Transverse colon (tissue), 4 donors: ENCODE data around the gene SLC38A3. TPM values are rescaled to one million over a fixed set of nuclear protein-coding genes. Genes with fewer than 3 reads are reported as not detected.

Experiments used
- DNase-seq: peaks from one replicate; pipeline ENCODE4 v3.0.0-alpha.2; 2019
- H3K27ac ChIP-seq, 4 donors: fragments of 200-600 bp; sonication (generic); 2 replicates each; pipeline ENCODE4 v1.5.1; 2016 to 2018; ENCODE audit warnings: inconsistent platforms in 4 of 4
- H3K27me3 ChIP-seq: fragments of 200-600 bp; sonication (generic); 2 replicates; pipeline ENCODE4 v1.5.1; 2017; ENCODE audit warnings: inconsistent platforms
- H3K36me3 ChIP-seq, 4 donors: fragments of 200-600 bp; sonication (generic); 2 replicates each; pipeline ENCODE4 v1.5.1; 2017 to 2019; ENCODE audit warnings: inconsistent platforms in 4 of 4
- H3K4me1 ChIP-seq, 4 donors: fragments of 200-600 bp; sonication (generic); 2 replicates each; pipeline ENCODE4 v1.5.1; 2017 to 2020; ENCODE audit warnings: inconsistent platforms in 4 of 4
- H3K4me3 ChIP-seq, 4 donors: fragments of 200-600 bp; sonication (generic); 1 replicate in 1 of 4; 2 replicates in 3 of 4; pipeline versions ENCODE4 v1.5.1 to v1.6.1; 2017 to 2019; ENCODE audit warnings: inconsistent platforms in 4 of 4
- H3K9me3 ChIP-seq, 2 donors: fragments of 200-600 bp; sonication (generic); 2 replicates each; pipeline ENCODE4 v1.5.1; 2017 to 2019; ENCODE audit warnings: inconsistent platforms in 2 of 2
- EP300 ChIP-seq: sonication (generic); formaldehyde crosslinking; IDR thresholded peaks from one replicate; pipeline ENCODE4 v1.6.1; 2017; ENCODE audit warnings: antibody characterized with exemption, low read depth
- POLR2A ChIP-seq: fragments of 450-650 bp; IDR thresholded peaks from one replicate; pipeline ENCODE4 v1.6.1; 2016; ENCODE audit warnings: antibody characterized with exemption, mild to moderate bottlenecking, moderate library complexity
- POLR2AphosphoS5 ChIP-seq, 3 donors: sonication (generic); formaldehyde crosslinking; IDR thresholded peaks; one replicate each; pipeline ENCODE4 v1.6.1; 2016; ENCODE audit warnings: antibody characterized with exemption in 3 of 3
- WGBS, 2 donors: methylation state at CpG; one replicate each; pipeline ENCODE4 v1.1.5; 2018; ENCODE audit warnings: low coverage in 1 of 2; 5-methylcytosine and 5-hydroxymethylcytosine counted together
- in situ Hi-C, 4 donors: fragments of 200-750 bp; cut with MboI; loops; one replicate each; pipeline versions ENCODE4 v1.15.0 to v1.15.1; 2017; ENCODE audit warnings: low sequenced_read_pairs in 3 of 4, low pct_ligation_motif_present in 1 of 4, low pct_unique_long_range_greater_than_20kb in 1 of 4
- intact Hi-C: fragments of 100-400 bp; cut with DNase I; formaldehyde crosslinking; loops from one replicate; pipeline ENCODE4 v1.15.1; 2023; ENCODE audit warnings: low total_unique reads
- total RNA-seq, 4 donors: library from RNA; depleted of rRNA; stranded (reverse); fragments of >200 nt; gene quantifications; one replicate each; pipeline ENCODE4 v1.1.0, GENCODE V29; 2016
- TF ChIP-seq, protein P1 (sequence below), 5 experiments: fragments of 200-600 bp in 3 of 5; fragments of 450-650 bp in 2 of 5; sonication (generic) in 3 of 5; IDR thresholded peaks; 1 replicate in 2 of 5; 2 replicates in 3 of 5; pipeline ENCODE4 v1.5.1; 2016 to 2017; ENCODE audit warnings: antibody characterized with exemption in 5 of 5, inconsistent platforms in 3 of 5, mild to moderate bottlenecking in 2 of 5, moderate library complexity in 1 of 5

SLC38A3 gene
- total RNA-seq, 4 donors from 2014 or later, result not detected

DNA sequence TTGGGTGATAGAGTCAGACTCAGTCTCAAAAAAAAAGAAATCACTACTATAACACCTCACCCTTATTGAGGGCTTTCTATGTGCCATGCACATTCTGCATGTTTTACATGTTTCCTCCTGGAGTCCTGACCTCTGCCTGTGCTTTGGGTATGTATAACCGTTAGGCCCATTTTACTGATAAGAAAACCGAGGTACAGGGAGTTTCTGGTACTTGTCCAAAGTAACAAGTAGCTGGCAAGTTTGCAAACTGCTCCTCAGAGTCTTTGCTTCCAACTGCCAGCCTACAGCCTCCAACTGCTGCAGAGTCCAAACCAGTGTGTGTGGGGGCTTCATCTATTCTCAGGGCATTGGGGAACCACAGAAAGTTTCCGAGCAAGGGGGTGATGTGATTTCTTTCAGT lies 27.2 kb downstream of the SLC38A3 start:
- TF ChIP-seq POLR2A (no peak), EP300 (no peak), POLR2AphosphoS5 (IDR thresholded peaks at IDR 0.05) (no peak)
- TF ChIP-seq, protein P1, sequence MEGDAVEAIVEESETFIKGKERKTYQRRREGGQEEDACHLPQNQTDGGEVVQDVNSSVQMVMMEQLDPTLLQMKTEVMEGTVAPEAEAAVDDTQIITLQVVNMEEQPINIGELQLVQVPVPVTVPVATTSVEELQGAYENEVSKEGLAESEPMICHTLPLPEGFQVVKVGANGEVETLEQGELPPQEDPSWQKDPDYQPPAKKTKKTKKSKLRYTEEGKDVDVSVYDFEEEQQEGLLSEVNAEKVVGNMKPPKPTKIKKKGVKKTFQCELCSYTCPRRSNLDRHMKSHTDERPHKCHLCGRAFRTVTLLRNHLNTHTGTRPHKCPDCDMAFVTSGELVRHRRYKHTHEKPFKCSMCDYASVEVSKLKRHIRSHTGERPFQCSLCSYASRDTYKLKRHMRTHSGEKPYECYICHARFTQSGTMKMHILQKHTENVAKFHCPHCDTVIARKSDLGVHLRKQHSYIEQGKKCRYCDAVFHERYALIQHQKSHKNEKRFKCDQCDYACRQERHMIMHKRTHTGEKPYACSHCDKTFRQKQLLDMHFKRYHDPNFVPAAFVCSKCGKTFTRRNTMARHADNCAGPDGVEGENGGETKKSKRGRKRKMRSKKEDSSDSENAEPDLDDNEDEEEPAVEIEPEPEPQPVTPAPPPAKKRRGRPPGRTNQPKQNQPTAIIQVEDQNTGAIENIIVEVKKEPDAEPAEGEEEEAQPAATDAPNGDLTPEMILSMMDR (IDR thresholded peaks at IDR 0.05), result no peak
- Histone ChIP-seq H3K27ac (no peak overlapping the region), H3K9me3 (no peaks in the 10 kb centered on the region), H3K27me3 (no peaks in the 10 kb centered on the region), H3K4me1 (peaks cover 0 to 27% (median 17%) of the 10 kb centered on the region in 4 donors), H3K36me3 (no peaks in the 10 kb centered on the region), H3K4me3 (no peak overlapping the region)
- intact Hi-C loops, result no loop called here
- 77 to 83% methylated on average over 1 to 3 of the region's 3 CpGs for WGBS, 2 donors
- DNase-seq, result no peak
- in situ Hi-C loops, result no loop called here

DNA sequence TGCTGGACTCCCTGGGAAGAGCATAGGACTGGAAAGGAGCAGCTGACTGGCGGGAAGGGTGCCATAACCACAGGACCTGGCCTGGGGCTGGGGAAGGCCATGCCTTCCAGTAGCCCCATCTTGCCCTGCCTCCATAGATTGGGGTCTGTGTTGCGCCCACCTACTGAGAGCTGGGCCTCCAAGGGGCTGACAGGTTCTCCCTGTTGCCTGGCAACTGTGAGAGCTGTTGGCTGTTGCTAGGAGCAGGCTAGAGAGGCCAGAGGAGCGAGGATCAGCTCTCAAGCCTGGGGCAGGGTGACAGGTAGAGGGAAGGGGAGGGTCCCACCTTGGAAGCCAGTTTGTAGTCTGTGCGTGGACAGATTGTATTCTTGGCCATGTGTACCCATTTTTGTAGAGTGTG lies 28.1 kb downstream of the SLC38A3 start:
- Histone ChIP-seq H3K4me3 (no peak overlapping the region), H3K9me3 (no peaks in the 10 kb centered on the region), H3K4me1 (peaks cover 0 to 31% (median 19%) of the 10 kb centered on the region in 4 donors), H3K27ac (no peak overlapping the region), H3K36me3 (no peaks in the 10 kb centered on the region), H3K27me3 (no peaks in the 10 kb centered on the region)
- DNase-seq, result no peak
- TF ChIP-seq POLR2A (no peak), EP300 (no peak)
- TF ChIP-seq, protein P1 (IDR thresholded peaks at IDR 0.05), result no peak
- intact Hi-C loops, result no loop called here
- 91% methylated on average over 4 of the region's 4 CpGs; no CpG with 5 or more reads in 1 of the 2 donors for WGBS, 2 donors
- in situ Hi-C loops, result no loop called here

DNA sequence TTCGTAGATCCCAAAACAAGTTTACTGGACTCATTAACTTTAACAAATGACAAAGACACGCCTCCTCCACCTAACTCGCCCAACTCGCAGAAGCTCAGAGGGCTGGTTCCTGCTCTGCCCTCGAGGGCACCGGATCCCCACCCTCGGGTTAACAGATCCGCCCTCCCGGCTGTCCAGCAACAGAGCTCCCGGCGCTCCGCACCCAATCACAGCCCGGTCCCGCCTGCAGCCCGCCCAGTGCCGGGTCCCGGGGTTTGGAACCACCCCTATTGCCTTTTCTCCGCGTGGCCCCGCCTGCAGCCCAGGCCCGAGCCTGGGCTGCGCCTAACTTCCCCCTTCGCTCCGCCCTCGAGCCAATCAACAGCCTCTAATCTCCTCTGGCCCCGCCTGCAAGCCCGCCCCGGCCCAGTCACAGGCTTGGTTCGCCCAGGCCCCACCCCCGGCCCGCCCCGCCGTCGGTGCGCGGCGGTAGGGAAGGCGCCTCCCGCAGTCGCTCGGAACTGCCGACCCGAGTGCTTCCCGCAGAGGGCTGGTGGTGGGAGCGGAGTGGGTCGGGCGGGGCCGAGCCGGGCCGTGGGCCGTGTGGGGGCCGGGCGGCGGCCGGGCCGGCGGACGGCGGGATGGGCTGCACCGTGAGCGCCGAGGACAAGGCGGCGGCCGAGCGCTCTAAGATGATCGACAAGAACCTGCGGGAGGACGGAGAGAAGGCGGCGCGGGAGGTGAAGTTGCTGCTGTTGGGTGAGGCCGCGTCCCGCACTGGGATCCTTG lies 30.8 kb downstream of the SLC38A3 start, which contains the start of gene GNAI2:
GNAI2 (plus strand) TSS at position 489 of the 768 bp plus-strand sequence; CDS start at position 621, 132 bp downstream.
- no peaks in the 10 kb centered on the region for H3K36me3 ChIP-seq
- peaks cover 14 to 47% (median 41%) of the 10 kb centered on the region in 4 donors for H3K4me1 ChIP-seq
- WGBS, 2 donors, result 1% methylated on average over 55 of the region's 75 CpGs; no CpG with 5 or more reads in 1 of the 2 donors
- no peaks in the 10 kb centered on the region for H3K27me3 ChIP-seq
- DNase-seq, result peak; percentile 99
- peak within 1 kb of the TSS; percentile 54 to 84 (median 76) for H3K4me3 ChIP-seq
- no peaks in the 10 kb centered on the region for H3K9me3 ChIP-seq
- peak; percentile 96 to 98 (median 98) for TF ChIP-seq POLR2AphosphoS5 (IDR thresholded peaks at IDR 0.05)
- peak; percentile 77 for TF ChIP-seq POLR2A
- no peak for TF ChIP-seq EP300
- H3K27ac ChIP-seq, result peak within 1 kb of the TSS; percentile 90 to 92 (median 91)
- in situ Hi-C loops, result no loop called here
- intact Hi-C loops, result no loop called here

DNA sequence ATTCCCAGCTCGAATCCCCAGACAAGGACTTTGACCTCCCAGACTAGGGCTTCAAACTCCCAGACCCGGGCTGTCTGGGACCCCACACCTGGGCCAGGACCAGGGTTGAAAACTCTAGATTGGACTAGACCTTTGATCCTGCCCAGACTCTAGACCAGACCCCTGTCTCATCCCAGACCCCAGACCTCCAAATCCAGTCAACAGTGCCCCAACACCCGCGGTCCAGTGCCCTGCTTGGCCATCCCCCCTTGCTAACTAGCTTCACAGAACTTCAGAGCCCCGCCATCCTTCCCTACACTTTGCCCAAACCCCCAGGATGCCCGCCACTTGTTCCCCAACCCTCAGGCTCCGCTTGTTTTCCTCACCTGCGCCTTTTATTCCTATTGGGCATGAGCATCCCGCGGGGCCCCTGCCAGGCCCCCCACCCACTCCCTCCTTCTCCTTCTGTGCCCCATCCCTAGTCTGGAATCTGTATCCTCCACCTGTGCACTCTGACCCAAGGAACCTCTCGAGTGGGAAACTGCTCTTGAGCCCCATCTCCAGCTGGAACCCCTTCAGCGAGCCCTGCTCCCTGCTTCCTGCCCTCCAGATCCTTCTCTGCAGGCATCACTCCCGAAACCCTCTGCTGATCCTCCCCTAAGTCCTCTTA lies 31.5 kb downstream of the SLC38A3 start:
- H3K27ac ChIP-seq, result peak overlapping the region; percentile 87 to 91 (median 90)
- TF ChIP-seq EP300 (no peak), POLR2A (no peak), POLR2AphosphoS5 (IDR thresholded peaks at IDR 0.05) (no peak)
- TF ChIP-seq, protein P1 (IDR thresholded peaks at IDR 0.05), result no peak
- no peak for DNase-seq
- no peaks in the 10 kb centered on the region for H3K9me3 ChIP-seq
- H3K36me3 ChIP-seq, result no peaks in the 10 kb centered on the region
- in situ Hi-C loops (no loop called here), intact Hi-C loops (no loop called here)
- no peaks in the 10 kb centered on the region for H3K27me3 ChIP-seq
- H3K4me1 ChIP-seq, result peaks cover 18 to 55% (median 48%) of the 10 kb centered on the region in 4 donors
- H3K4me3 ChIP-seq, result peak overlapping the region; percentile 54 to 84 (median 76)
- 15 to 25% methylated on average over 4 to 13 of the region's 13 CpGs for WGBS, 2 donors
